DMS53 treated with DMSO at 0.1 percent for 48 hours (cell line): ENCODE results near the gene DCP1B.

Experiments used
- DNase-seq: peaks from one replicate; lab custom pipeline; 2025; ENCODE audit not compliant: unreplicated experiment; lab: John Stamatoyannopoulos, UW

The DCP1B gene

DNA sequence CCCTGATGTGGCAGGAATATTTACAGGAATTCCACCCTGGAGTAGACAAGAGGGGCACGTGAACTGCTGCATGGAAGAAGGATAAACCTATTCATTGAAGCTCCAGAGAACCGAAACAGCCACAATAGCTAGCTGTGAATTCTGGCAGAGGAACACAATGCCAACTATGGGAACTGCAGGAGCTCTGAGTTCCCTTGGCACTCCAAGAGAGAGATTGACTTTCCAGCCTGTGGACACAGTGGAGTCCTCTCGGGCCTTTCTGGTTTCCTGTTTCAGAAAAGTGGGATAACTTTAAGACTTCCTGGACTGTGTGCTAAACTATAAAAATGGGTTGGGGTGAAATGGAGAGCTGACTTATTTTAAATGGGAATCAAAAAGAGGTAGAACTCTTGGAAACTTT is 97.7 kb downstream of the DCP1B start:
- DNase-seq: no peak

DNA sequence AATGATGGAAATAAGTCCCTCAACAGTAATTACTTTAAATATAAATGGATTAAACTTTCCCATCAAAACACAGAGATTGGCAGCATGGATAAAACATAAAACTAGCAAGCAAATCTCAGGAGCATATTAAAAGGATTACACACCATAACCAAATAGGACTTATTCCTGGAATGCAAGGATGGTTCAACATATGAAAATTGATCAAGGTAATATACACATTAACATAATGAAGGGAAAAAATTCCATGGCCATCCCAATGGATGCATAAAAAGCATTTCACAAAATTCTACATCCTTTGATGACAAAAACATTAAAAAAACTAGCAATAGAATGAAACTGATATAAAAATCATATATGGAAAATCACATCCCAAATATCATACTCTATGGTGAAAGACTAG is 99.4 kb downstream of the DCP1B start:
- no peak for DNase-seq

DNA sequence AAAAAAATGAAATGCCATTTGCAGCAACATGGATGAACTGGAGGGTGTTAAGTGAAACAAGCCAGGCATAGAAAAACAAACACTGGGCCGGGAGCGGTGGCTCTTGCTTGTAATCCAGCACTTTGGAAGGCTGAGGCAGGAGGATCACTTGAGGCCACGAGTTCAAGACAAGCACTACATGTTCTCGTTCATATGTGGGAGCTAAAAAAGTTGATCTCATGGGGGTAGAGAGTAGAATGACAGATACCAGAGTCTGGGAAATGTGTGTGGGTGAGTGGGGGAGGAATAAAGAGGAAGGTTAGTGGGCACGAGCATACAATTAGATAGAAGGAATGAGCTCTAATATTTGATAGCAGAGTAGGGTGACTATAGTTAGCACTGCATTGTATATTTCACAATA is 107.3 kb downstream of the DCP1B start:
- no peak for DNase-seq
